GM06990 (cell line): Measurements from ENCODE around the gene CCNA2.

Experiments
- DNase-seq: peaks from one replicate; pipeline ENCODE4 v3.0.0-alpha.2; 2011; ENCODE audit not compliant: insufficient read length; ENCODE audit errors: extremely low read depth
- H3K27me3 ChIP-seq: replicated peaks from 2 replicates; pipeline ENCODE4 v1.6.0; 2011; ENCODE audit warnings: low read length; ENCODE audit not compliant: control insufficient read depth, insufficient read depth
- H3K36me3 ChIP-seq: 2 replicates; pipeline ENCODE4 v1.5.1; 2011; ENCODE audit warnings: low read length; ENCODE audit not compliant: control insufficient read depth, insufficient read depth
- H3K4me3 ChIP-seq: replicated peaks from 2 replicates; pipeline ENCODE4 v1.5.1; 2011; ENCODE audit warnings: low read depth, mild to moderate bottlenecking, control low read depth, low read length
- CTCF ChIP-seq: IDR thresholded peaks from 2 replicates; pipeline ENCODE4 v1.5.1; 2011; ENCODE audit warnings: low read length, control low read depth, mild to moderate bottlenecking, inconsistent platforms; ENCODE audit not compliant: insufficient read depth, poor library complexity, severe bottlenecking

The CCNA2 gene

DNA sequence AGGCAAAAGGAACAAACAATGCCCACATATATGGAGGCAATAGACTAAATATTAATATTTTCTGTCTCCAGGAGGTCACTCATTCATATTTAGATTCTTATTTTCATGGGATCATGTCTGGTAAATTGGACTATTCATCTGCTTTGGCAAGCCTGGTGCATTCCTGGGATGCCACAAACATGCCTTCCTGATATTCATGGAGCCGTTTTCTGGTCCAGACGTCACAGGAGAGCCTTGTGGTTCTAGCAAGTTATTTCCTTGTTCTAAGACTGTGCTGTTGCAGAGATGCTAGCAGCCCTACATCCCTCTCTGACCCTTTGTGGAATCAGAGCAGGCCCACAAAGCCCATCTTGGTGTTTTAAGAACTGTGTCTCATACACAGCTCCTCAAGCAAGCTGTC, 38.7 kb downstream of the CCNA2 start:
- no peak for DNase-seq
- no peak for TF ChIP-seq CTCF

DNA sequence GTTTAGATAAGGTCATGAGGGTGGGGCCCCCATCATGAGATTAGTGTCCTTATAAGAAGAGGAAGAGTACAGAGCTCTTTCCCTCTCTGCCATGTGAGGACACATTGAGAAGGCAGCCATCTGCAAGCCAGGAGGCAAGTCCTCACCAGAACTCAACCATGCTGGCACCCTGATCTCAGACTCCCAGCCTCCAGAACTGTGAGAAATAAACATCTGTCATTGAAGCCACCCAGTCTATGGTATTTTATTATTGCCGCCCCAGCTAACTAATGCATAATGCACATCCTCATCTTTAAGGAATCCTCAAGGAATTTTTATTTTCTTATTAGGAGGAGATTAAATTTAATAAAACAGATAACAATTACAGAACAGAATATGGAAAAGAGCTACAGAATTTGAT, 39.3 kb downstream of the CCNA2 start:
- Histone ChIP-seq H3K36me3 (no peaks in the 10 kb centered on the region), H3K4me3 (no peak overlapping the region), H3K27me3 (no peaks in the 10 kb centered on the region)
- no peak for DNase-seq
- TF ChIP-seq CTCF: no peak

More for the DNA sequence above, 38.7 kb downstream of the CCNA2 start:
- H3K27me3 ChIP-seq: no peaks in the 10 kb centered on the region
- no peaks in the 10 kb centered on the region for H3K36me3 ChIP-seq
- no peak overlapping the region for H3K4me3 ChIP-seq

GRCh38 chr4:121783210-121783609, 40.5 kb downstream of the CCNA2 start:
- no peak for DNase-seq
- no peak for TF ChIP-seq CTCF
- no peaks in the 10 kb centered on the region for H3K36me3 ChIP-seq
- no peak overlapping the region for H3K4me3 ChIP-seq
- H3K27me3 ChIP-seq: no peaks in the 10 kb centered on the region

DNA sequence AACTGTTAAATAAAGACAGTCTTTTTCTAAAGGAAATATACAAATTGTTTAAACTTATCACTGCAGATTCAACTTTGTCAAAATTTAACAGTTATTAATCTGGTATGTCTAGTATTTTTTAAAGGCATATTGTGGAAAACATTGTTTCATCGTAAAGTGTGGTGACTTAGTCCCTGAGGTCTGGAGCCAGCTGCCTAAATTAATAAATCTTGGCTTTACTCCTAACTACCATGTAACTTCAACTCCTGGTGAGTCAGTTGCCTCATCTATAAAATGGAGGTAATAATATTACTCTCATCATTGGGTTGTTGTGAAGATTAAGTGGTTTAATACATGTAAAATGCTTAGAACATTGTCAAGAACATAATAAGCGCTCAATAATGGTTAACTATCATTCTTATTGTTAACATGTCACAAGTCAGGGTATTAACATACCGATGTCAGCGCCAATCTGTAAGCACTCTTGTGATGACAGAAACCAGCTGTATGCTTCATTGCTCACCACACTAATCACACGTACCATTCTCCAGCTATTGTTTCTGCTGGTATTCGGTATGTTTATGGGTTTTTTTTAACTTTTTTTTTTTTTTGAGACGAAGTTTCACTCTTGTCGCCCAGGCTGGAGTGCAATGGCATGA, 44.6 kb downstream of the CCNA2 start:
- DNase-seq: no peak
- H3K27me3 ChIP-seq: no peaks in the 10 kb centered on the region
- no peak overlapping the region for H3K4me3 ChIP-seq
- TF ChIP-seq CTCF: no peak
- no peaks in the 10 kb centered on the region for H3K36me3 ChIP-seq

GRCh38 chr4:121777625-121778024, 46.1 kb downstream of the CCNA2 start:
- H3K36me3 ChIP-seq: no peaks in the 10 kb centered on the region
- no peak for DNase-seq
- H3K27me3 ChIP-seq: no peaks in the 10 kb centered on the region
- no peak for TF ChIP-seq CTCF
- H3K4me3 ChIP-seq: no peak overlapping the region
